Measurements from ENCODE around the gene EDA2R.

Gene EDA2R

GRCh38 chrX:66622209-66622608 lies 16.7 kb downstream of the EDA2R start:
- no peaks in the 10 kb centered on the region for H3K27me3 ChIP-seq (ENCODE audit: insufficient read depth, low read depth)
- no peaks in the 10 kb centered on the region for H3K36me3 ChIP-seq (ENCODE audit: insufficient read depth)
- H3K4me2 ChIP-seq, result no peak overlapping the region
- H3K27ac ChIP-seq, result no peak overlapping the region
- no peaks in the 10 kb centered on the region for H4K20me1 ChIP-seq (ENCODE audit: insufficient read depth)
- no peak for TF ChIP-seq CTCF (conservative IDR thresholded peaks at IDR 0.05; ENCODE audit: low read depth, low read length)
- no peak overlapping the region for H3K4me3 ChIP-seq (IDR thresholded peaks at IDR 0.05; ENCODE audit: insufficient read depth, low read depth, low read length)
- H3K4me1 ChIP-seq (ENCODE audit: low read depth, poor library complexity, severe bottlenecking), result peaks cover 18% of the 10 kb centered on the region
- no peaks in the 10 kb centered on the region for H3K79me2 ChIP-seq (ENCODE audit: insufficient read depth, low read depth)
- H2AFZ ChIP-seq (ENCODE audit: low read depth), result no peak overlapping the region
- H3K9ac ChIP-seq, result no peak overlapping the region

GRCh38 chrX:66616944-66617343 lies 21.9 kb downstream of the EDA2R start:
- H3K79me2 ChIP-seq (ENCODE audit: insufficient read depth, low read depth), result no peaks in the 10 kb centered on the region
- no peaks in the 10 kb centered on the region for H3K27me3 ChIP-seq (ENCODE audit: insufficient read depth, low read depth)
- H3K9ac ChIP-seq, result no peak overlapping the region
- no peaks in the 10 kb centered on the region for H4K20me1 ChIP-seq (ENCODE audit: insufficient read depth)
- no peak overlapping the region for H3K27ac ChIP-seq
- TF ChIP-seq CTCF (conservative IDR thresholded peaks at IDR 0.05; ENCODE audit: low read depth, low read length), result no peak
- no peak overlapping the region for H3K4me2 ChIP-seq
- no peak overlapping the region for H2AFZ ChIP-seq (ENCODE audit: low read depth)
- H3K4me3 ChIP-seq (IDR thresholded peaks at IDR 0.05; ENCODE audit: insufficient read depth, low read depth, low read length), result no peak overlapping the region
- no peaks in the 10 kb centered on the region for H3K4me1 ChIP-seq (ENCODE audit: low read depth, poor library complexity, severe bottlenecking)
- no peaks in the 10 kb centered on the region for H3K36me3 ChIP-seq (ENCODE audit: insufficient read depth)

- no peaks in the 10 kb centered on the region for H3K36me3 ChIP-seq (ENCODE audit: insufficient read depth)
- no peaks in the 10 kb centered on the region for H4K20me1 ChIP-seq (ENCODE audit: insufficient read depth)
- H3K9ac ChIP-seq, result no peak overlapping the region
- no peaks in the 10 kb centered on the region for H3K4me1 ChIP-seq (ENCODE audit: low read depth, poor library complexity, severe bottlenecking)
- H3K27ac ChIP-seq, result no peak overlapping the region
- H3K79me2 ChIP-seq (ENCODE audit: insufficient read depth, low read depth), result no peaks in the 10 kb centered on the region
- H3K4me2 ChIP-seq, result no peak overlapping the region
- no peaks in the 10 kb centered on the region for H3K27me3 ChIP-seq (ENCODE audit: insufficient read depth, low read depth)
- H2AFZ ChIP-seq (ENCODE audit: low read depth), result no peak overlapping the region
- no peak for TF ChIP-seq CTCF (conservative IDR thresholded peaks at IDR 0.05; ENCODE audit: low read depth, low read length)
- H3K4me3 ChIP-seq (IDR thresholded peaks at IDR 0.05; ENCODE audit: insufficient read depth, low read depth, low read length), result no peak overlapping the region
These were observed 36.4 kb downstream of the EDA2R start for GRCh38 chrX:66602381-66602938.

GRCh38 chrX:66601522-66601921 lies 37.4 kb downstream of the EDA2R start:
- no peak overlapping the region for H3K4me2 ChIP-seq
- H3K27me3 ChIP-seq (ENCODE audit: insufficient read depth, low read depth), result no peaks in the 10 kb centered on the region
- H3K79me2 ChIP-seq (ENCODE audit: insufficient read depth, low read depth), result no peaks in the 10 kb centered on the region

More at GRCh38 chrX:66601522-66601921, 37.4 kb downstream of the EDA2R start:
- no peaks in the 10 kb centered on the region for H4K20me1 ChIP-seq (ENCODE audit: insufficient read depth)
- H3K36me3 ChIP-seq (ENCODE audit: insufficient read depth), result no peaks in the 10 kb centered on the region
- H3K27ac ChIP-seq, result no peak overlapping the region
- no peak for TF ChIP-seq CTCF (conservative IDR thresholded peaks at IDR 0.05; ENCODE audit: low read depth, low read length)
- H3K9ac ChIP-seq, result no peak overlapping the region
- H2AFZ ChIP-seq (ENCODE audit: low read depth), result no peak overlapping the region
- no peak overlapping the region for H3K4me3 ChIP-seq (IDR thresholded peaks at IDR 0.05; ENCODE audit: insufficient read depth, low read depth, low read length)
- H3K4me1 ChIP-seq (ENCODE audit: low read depth, poor library complexity, severe bottlenecking), result no peaks in the 10 kb centered on the region

Data from KMS-11 (cell line).